ENCODE results near the gene NSUN5. TPM values are rescaled to one million over a fixed set of nuclear protein-coding genes. Genes with fewer than 3 reads are reported as not detected.
"Not testable (repeated sequence)": the region's sequence is repeated elsewhere in the genome, so short reads cannot be mapped to it uniquely, and the experiment has no call there.

Gene NSUN5
- total RNA-seq, 2 experiments from 2014 or later: 50.6 to 68.6 TPM

DNA sequence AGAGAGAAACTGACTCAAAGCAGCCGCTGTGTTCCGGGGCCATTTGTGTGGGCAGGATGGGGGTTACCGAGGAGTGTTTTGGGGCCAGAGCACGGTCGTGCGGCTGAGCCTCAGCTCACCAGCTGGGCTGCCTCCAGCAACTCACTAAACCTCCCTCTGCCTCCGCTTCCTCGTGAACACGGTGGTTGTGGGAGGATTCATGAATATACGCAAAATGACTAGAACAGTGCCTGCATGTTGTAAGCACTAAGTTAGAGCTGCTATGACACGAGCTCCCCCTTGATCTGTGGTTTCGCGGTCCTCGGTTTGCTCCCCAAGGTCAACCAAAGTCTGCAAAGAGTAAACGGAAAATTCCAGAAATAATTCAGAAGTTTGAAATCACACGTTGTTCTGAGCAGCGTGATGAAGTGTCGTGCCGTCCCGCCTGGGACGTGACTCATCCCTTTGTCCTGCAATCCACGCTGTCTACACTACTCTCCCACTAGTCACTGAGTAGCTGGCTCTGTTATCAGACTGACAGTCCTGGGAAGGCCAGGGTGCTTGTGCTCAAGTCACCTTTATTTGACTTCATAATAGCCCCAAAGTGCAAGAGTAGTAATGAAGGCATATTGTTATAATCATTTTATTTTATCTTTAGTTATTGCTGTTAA is 41.8 kb downstream of the NSUN5 start:
- intact Hi-C loops (cut with DNase I, micrococcal nuclease); H3K27ac Mint-ChIP-seq; H3K4me1 Mint-ChIP-seq; DNase-seq; H3K36me3 Mint-ChIP-seq (ENCODE audit: low read depth); H3K9me3 Mint-ChIP-seq (ENCODE audit: low read depth); H3K4me3 Mint-ChIP-seq; POLR2A ChIA-PET; CTCF ChIA-PET; H3K27me3 Mint-ChIP-seq: not testable (repeated sequence)
- peak; percentile 89 for ATAC-seq

DNA sequence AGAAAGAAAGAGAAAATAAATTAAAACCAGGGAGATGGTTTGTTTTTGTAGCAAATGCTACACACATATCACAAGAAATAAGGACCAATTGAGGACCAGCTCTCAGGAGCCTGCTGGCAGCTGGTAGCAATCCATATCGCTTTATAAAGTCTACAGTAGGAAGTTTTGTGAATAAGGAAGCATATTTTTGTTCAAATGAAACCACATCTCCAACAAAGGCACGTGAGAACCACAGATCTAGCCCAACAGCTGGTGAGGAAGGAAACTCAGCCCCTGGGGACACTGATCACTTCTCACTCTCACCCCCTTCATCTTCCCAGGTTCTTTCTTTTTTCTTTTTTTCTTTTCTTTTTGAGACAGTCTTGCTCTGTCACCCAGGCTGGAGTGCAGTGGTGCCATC is 46.2 kb downstream of the NSUN5 start:
- H3K27ac Mint-ChIP-seq; DNase-seq; H3K27me3 Mint-ChIP-seq; H3K4me1 Mint-ChIP-seq; H3K36me3 Mint-ChIP-seq (ENCODE audit: low read depth); H3K9me3 Mint-ChIP-seq (ENCODE audit: low read depth); H3K4me3 Mint-ChIP-seq; POLR2A ChIA-PET; ATAC-seq; CTCF ChIA-PET; intact Hi-C loops (cut with DNase I, micrococcal nuclease): not testable (repeated sequence)

Other genes with a start within 250 kb of the NSUN5 start
- not detected for gene SPDYE9, start 222.8 kb downstream of the NSUN5 start, total RNA-seq
- not detected for gene TRIM50, start 19.3 kb upstream of the NSUN5 start, total RNA-seq
- gene FKBP6, start 19.3 kb upstream of the NSUN5 start, total RNA-seq: not detected
- gene FZD9, start 125.0 kb upstream of the NSUN5 start, total RNA-seq: under 1 TPM; 0.11 to 0.23 TPM
- gene BAZ1B, start 213.5 kb upstream of the NSUN5 start, total RNA-seq: 10 to 100 TPM; 90.2 to 98.6 TPM
- 10 to 100 TPM; 43.2 to 86.5 TPM for gene BCL7B, start 248.9 kb upstream of the NSUN5 start, total RNA-seq

All from activated CD4-positive, alpha-beta T cell treated with anti-CD3 and anti-CD28 coated beads for 36 hours (primary cell).